Activated CD4-positive, alpha-beta T cell treated with anti-CD3 and anti-CD28 coated beads, Interleukin-2, amount 10 ng/mL, durations not matched to agents 24 days and 14 days (primary cell): ENCODE measurements around the gene CUX1. TPM values are rescaled to one million over a fixed set of nuclear protein-coding genes. Genes with fewer than 3 reads are reported as not detected.
"Not testable (repeated sequence)": the region's sequence is repeated elsewhere in the genome, so short reads cannot be mapped to it uniquely, and the experiment has no call there.

Experiments
- DNase-seq: peaks from one replicate; pipeline ENCODE4 v3.0.0; 2022
- H3K27ac Mint-ChIP-seq: one replicate; pipeline ENCODE4 v1.8.0; 2022; ENCODE audit warnings: mild to moderate bottlenecking, mixed read lengths
- H3K27me3 Mint-ChIP-seq: one replicate; pipeline ENCODE4 v1.8.0; 2022; ENCODE audit warnings: mixed read lengths
- H3K36me3 Mint-ChIP-seq: one replicate; pipeline ENCODE4 v1.8.0; 2022; ENCODE audit warnings: low read depth, mild to moderate bottlenecking, mixed read lengths
- H3K4me1 Mint-ChIP-seq: one replicate; pipeline ENCODE4 v1.8.0; 2021; ENCODE audit warnings: mixed read lengths
- H3K4me3 Mint-ChIP-seq: one replicate; pipeline ENCODE4 v1.8.0; 2022; ENCODE audit warnings: mild to moderate bottlenecking, moderate library complexity, mixed read lengths
- H3K9me3 Mint-ChIP-seq: one replicate; pipeline ENCODE4 v1.8.0; 2021; ENCODE audit warnings: mixed read lengths
- intact Hi-C: fragments of 100-400 bp; cut with micrococcal nuclease; formaldehyde crosslinking; loops from one replicate; pipeline ENCODE4 v1.15.1; 2023
- total RNA-seq: library from RNA; stranded (reverse); gene quantifications from 2 replicates; pipeline ENCODE4 v1.2.3, GENCODE V29; 2022

CUX1 gene
- total RNA-seq, 1 donor from 2014 or later, result 31.5 TPM

DNA sequence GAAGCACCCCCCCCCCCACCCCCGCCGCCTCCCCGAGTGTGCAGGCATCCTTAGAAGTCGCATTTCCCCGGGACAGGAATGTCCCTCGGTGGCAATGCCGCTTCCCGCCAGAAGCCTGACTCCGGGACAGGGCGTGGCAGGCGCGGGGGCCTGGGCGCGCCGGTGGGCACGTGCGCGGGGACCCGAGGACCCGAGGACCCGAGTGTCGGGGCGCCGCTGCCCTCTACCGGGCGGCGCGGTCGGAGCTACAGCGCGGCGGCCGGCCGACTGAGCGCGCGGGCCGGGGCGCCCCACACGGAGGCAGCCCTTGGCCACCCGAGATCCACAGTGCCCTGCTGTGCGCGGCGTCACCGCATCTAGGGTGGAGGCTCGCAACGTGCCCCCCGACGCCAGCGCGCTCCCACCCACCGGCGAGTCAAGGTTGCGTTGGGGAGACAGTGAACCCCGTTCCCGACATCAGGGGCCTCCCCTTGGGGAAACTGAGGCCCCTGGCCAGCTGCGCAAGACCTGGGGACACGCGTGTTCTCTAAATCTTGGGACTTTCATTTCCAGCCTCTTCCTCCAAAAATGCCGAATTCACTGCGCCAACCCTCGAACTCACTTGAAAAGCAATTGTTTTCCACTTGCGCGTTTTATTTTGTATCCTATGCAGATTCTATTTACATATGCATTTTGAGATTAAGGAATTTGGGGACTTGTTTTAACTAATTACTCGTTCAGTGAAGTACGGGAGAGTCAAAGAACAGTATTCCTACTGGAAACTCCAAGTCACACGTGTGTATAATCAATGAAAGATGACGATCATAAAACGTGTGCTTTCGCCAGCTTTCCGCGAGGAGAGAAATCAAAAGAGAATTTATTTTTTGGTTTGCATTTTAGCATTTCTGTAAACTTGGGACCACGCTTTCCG is 3.1 kb upstream of the CUX1 start:
- peak overlapping the region; percentile 85 for H3K4me3 Mint-ChIP-seq
- intact Hi-C loops, result loop anchor here (1.0 to 10.0 kb wide), 4 partner anchors 60 to 490 kb away; partner anchors contain the start of genes IFT22 and SH2B2
- H3K27me3 Mint-ChIP-seq, result peaks cover 32% of the 10 kb centered on the region
- peak; percentile 87 for DNase-seq
- peaks cover 15% of the 10 kb centered on the region for H3K4me1 Mint-ChIP-seq
- peak overlapping the region; percentile 76 for H3K27ac Mint-ChIP-seq
- no peaks in the 10 kb centered on the region for H3K9me3 Mint-ChIP-seq
- no peaks in the 10 kb centered on the region for H3K36me3 Mint-ChIP-seq

DNA sequence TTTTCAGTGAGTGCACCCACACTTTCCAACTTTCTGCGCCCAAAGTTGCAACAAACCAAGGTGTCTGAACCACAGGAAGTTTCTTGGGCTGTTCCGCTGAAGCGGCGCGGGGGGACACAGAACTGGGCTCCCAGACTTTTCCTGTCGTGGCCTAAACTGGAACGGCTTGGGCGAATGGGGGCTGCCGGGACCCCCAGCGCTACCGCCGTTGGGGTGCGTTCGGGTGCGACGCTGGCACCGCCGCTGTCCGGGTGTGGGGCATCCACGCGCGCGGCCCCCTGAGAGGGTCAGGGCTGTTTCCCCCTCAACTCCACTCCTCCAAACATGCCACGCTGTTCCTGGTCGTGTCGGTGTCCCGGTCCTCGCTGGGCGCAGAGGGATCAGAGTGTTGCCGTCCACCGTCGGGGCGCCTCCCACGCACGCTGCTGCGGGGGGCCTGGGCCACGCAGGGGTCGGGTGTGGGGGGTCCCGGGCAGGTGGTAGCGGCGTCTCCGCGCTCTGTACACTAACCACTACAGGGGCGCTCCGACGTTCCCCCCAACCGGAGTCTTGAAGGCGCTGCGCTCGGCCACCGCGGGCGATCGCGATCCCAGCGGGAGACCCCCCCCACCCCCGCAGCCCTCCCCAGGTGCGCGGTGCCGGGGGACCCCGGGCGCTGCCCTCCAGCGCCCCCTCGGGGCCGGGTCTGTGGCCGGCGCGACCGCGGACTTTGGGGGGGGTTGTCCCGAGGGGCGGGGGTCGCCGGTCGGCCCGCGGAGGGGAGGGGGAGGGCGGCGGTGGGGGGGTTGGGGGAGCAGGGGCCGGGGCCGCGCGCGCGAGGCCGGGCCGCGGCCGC is 2.2 kb upstream of the CUX1 start:
- peak; percentile 88 for DNase-seq
- Mint-ChIP-seq H3K4me3 (peak overlapping the region; percentile 85), H3K27ac (peak overlapping the region; percentile 76), H3K9me3 (no peaks in the 10 kb centered on the region), H3K4me1 (peaks cover 17% of the 10 kb centered on the region), H3K36me3 (peaks cover 2% of the 10 kb centered on the region), H3K27me3 (peaks cover 39% of the 10 kb centered on the region)
- intact Hi-C loops, result loop anchor here (1.0 to 10.0 kb wide), 6 partner anchors 41 to 490 kb away; partner anchors contain the start of genes IFT22 and SH2B2

DNA sequence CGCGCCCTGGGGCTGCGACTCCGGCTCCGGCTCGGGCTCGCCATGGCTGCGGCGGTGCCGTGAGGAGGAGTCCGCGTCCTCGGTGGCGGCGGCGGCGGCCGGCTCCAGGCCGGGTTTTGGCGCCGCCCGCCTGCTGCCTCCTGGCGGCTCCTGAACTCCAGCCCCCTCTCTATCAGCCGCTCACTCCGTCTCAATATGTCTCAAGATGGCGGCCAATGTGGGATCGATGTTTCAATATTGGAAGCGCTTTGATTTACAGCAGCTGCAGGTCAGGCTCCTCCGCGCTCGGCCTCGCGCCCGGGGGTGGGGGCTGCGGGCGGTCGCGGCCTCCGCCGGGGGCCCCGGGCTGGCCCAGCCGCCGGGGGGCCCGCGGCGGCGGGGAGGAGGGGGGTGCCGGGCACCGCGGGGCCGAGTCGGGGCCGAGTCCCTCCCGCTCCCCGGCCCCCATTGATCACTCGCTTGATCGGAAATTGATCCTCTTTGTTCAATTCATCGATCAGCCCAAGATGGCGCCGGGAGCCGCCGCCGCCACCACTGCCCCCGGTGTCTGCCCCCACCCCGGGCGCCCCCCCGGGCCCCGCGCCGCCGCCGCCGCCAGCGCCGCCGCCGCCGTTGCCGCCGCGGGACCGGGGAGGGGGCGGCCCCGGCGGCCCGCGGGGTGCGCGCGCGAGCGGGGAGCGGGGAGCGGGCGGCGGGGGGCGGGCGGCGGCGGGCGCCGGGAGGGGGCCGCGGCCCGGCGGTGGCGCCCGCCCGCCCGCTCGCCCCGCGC is 1.4 kb upstream of the CUX1 start:
- H3K9me3 Mint-ChIP-seq, result no peaks in the 10 kb centered on the region
- H3K4me3 Mint-ChIP-seq, result peak overlapping the region; percentile 82
- peak; percentile 91 for DNase-seq
- peaks cover 2% of the 10 kb centered on the region for H3K36me3 Mint-ChIP-seq
- peaks cover 38% of the 10 kb centered on the region for H3K27me3 Mint-ChIP-seq
- peaks cover 17% of the 10 kb centered on the region for H3K4me1 Mint-ChIP-seq
- peak overlapping the region; percentile 78 for H3K27ac Mint-ChIP-seq
- intact Hi-C loops, result loop anchor here (1.0 to 10.0 kb wide), 5 partner anchors 40 to 491 kb away; partner anchors contain the start of genes IFT22 and SH2B2

DNA sequence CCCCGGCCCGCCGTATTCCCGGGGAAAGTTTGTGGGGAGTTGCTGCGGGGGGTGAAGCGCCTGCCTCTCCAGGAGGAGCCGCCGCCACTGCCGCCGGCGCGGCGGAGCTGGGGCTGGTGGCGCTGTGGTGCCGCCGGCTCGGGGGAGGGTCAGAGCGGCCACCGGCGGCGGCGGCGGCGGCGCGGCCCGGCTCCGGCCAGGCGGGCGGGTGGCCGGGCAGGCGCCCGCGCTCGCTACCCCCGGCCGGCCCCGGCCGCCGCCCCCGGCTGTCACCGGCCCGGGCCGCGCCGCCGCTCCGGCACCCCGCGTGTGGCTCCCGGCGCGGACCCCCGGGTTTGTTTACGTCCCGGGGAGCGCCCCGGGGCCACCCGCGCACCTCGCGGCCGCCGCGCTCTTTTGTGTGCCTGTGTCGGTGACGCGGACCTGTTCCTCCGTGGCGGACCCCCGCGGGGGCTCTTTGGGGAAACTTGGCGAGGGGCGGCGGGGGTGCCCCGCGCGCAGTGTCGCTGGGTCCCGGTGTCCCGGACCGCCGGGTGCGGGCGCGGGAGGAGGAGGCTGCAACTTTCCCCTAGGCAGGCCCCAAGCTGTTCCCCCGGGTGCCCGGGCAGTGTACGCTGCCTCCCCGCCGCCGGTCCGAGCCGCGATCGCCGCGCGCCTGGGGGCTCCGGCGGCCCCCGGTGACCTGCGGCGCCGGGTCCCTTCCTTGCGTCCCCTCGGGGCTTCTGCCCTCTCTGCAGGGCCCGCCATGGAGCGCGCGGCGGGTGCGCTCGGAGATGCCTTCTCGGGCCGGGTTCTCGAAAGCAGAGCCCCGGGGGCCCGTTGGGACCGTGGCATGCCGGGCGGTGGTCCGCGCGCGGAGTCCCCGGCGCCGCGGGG is 593 bp upstream of the CUX1 start:
- peak; percentile 77 for DNase-seq
- intact Hi-C loops, result loop anchor here (10.0 kb wide), 2 partner anchors 468 to 492 kb away; partner anchors contain the start of genes IFT22 and SH2B2
- H3K4me3 Mint-ChIP-seq, result no peak overlapping the region

DNA sequence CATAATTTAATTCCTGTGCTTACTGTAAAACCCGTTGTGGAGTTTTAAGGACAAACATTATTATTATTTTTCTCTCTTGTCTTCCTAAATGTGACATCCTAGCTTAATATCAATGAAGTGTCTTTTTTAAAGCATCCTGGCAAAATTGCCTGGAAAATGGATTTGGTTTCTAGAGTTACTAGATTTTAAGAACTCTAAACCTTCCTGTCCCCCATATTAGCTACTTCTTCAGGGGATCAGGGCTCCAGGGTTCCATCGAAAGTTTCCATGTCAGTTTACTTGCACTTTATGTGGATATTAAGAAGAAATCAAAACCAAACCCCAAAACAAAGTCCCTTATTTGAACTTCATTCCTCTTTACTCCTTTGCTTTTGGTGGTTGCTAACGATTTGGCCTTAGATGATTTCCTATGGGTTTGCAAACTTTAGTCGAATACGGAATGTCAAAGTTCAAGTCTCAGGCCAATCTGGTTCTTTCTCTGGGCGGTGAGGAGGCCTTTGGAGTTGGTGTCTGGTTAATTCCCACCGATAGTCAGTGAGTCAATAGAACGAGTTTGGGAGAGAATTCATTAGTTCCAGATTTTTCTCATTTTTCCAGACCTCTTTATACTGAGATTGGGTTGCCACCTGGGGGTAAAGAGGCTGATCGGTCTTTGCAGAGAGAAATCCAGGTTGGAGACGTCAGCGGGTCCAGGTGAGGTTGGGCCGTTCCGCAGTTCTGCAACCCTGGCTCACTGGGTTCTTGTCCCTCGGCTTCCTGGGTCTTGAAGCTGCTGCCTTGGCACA is 1.1 kb downstream of the CUX1 start:
- Mint-ChIP-seq H3K36me3 (peaks cover 2% of the 10 kb centered on the region), H3K9me3 (no peaks in the 10 kb centered on the region), H3K4me3 (peak overlapping the region; percentile 73), H3K4me1 (peaks cover 17% of the 10 kb centered on the region), H3K27ac (no peak overlapping the region), H3K27me3 (peaks cover 24% of the 10 kb centered on the region)
- no peak for DNase-seq
- intact Hi-C loops, result loop anchor here (10.0 kb wide), 2 partner anchors 466 to 494 kb away; partner anchors contain the start of genes IFT22 and SH2B2

More for the DNA sequence above, 593 bp upstream of the CUX1 start:
- no peaks in the 10 kb centered on the region for H3K9me3 Mint-ChIP-seq
- H3K27me3 Mint-ChIP-seq, result peaks cover 35% of the 10 kb centered on the region
- no peak overlapping the region for H3K27ac Mint-ChIP-seq
- peaks cover 17% of the 10 kb centered on the region for H3K4me1 Mint-ChIP-seq
- H3K36me3 Mint-ChIP-seq, result peaks cover 2% of the 10 kb centered on the region

DNA sequence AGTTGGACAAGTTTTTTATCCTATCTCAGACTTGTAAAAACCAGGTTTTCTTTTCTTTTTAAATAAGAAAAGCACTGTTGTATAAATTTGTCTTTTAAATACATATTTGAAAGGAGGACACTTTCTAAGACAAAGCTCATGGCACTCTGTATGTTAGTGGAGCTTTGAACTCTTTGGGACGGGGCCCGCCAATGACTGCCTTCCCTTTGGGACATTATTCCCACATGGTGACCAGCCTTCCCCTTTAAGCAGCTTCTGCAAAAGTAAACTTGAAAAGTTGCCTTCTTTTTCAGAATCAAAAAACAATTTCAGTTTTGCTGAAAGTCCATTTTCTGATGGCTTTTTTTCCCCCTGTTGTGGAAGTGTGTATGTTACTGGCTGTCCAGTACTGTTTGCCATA is 1.8 kb downstream of the CUX1 start:
- Mint-ChIP-seq H3K27ac (no peak overlapping the region), H3K36me3 (peaks cover 2% of the 10 kb centered on the region), H3K9me3 (no peaks in the 10 kb centered on the region), H3K4me1 (peaks cover 13% of the 10 kb centered on the region), H3K27me3 (peaks cover 20% of the 10 kb centered on the region), H3K4me3 (no peak overlapping the region)
- intact Hi-C loops, result loop anchor here (10.0 kb wide), 2 partner anchors 466 to 494 kb away; partner anchors contain the start of genes IFT22 and SH2B2
- no peak for DNase-seq

DNA sequence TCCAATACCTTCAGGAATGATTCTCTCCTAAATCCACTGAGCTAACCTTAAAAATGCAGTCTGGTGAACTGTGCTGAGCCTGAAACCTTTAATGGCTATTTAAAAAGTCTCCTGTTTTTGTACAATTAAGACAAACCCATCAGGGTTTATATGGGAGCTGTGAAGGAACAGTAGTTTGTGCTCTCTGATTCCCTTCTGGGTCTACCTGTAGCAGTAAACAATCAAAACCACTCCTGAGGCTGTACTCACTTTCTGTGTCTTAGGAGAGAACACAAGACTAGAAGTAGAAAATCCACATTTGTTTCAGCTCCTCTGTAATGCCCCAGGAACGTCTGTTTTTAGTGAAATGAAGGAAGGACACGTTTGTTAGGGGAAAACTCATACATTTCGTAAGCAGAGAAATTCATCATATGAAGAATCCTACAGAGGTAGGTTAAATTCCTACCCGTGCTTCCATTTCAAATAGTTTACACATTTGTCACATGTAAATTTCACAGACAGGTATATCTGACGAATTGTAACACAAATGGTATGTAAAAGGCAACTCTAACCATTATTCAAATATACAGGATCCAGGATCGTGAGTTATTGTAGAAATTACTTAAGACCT is 2.6 kb downstream of the CUX1 start:
- peaks cover 20% of the 10 kb centered on the region for H3K27me3 Mint-ChIP-seq
- no peak for DNase-seq
- H3K9me3 Mint-ChIP-seq, result no peaks in the 10 kb centered on the region
- H3K27ac Mint-ChIP-seq, result no peak overlapping the region
- H3K4me1 Mint-ChIP-seq, result peaks cover 9% of the 10 kb centered on the region
- intact Hi-C loops, result loop anchor here (10.0 kb wide), 2 partner anchors 465 to 495 kb away; partner anchors contain the start of genes IFT22 and SH2B2
- H3K4me3 Mint-ChIP-seq, result no peak overlapping the region
- peaks cover 2% of the 10 kb centered on the region for H3K36me3 Mint-ChIP-seq

DNA sequence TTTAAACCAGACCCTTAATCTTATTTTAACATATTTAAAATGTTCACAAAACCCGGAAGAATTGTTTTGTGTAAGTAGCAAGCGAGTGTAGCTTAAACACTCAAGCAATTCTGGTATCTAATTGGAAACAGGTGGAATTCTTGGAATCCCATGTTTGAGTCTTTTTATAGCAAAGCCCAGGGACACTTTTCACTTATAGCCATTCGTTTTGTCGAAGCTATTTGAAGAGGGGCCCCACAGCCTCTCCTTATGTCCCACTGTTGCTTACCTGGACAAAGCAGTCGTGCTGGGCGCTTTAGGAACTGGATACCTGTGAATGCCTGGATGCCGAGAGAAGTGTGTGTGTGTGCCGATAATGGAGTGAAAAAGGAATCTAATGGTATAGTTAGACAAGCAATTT is 3.3 kb downstream of the CUX1 start:
- no peak overlapping the region for H3K27ac Mint-ChIP-seq
- intact Hi-C loops, result no loop called here
- H3K36me3 Mint-ChIP-seq, result peaks cover 2% of the 10 kb centered on the region
- no peaks in the 10 kb centered on the region for H3K9me3 Mint-ChIP-seq
- peaks cover 9% of the 10 kb centered on the region for H3K4me1 Mint-ChIP-seq
- H3K4me3 Mint-ChIP-seq, result no peak overlapping the region
- H3K27me3 Mint-ChIP-seq, result peaks cover 20% of the 10 kb centered on the region
- DNase-seq, result no peak

DNA sequence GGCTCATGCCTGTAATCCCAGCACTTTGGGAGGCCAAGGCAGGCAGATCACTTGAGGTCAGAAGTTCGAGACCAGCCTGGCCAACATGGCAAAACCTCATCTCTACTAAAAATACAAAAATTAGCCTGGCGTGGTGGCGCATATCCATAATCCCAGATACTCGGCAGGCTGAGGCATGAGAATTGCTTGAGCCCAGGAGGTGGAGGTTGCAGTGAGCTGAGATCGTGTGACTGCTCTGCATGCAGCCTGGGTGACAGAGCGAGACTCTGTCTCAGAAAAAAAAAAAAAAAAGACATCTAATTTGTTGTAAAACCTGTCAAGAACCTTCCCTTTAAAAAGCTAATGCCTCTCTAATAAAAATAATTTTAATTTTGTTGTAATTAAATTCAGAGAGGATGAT is 5.2 kb downstream of the CUX1 start:
- H3K9me3 Mint-ChIP-seq, DNase-seq, H3K27ac Mint-ChIP-seq, H3K36me3 Mint-ChIP-seq, intact Hi-C loops, H3K4me3 Mint-ChIP-seq: not testable (repeated sequence)
- Mint-ChIP-seq H3K4me1 (peaks cover 10% of the 10 kb centered on the region), H3K27me3 (peaks cover 17% of the 10 kb centered on the region)

DNA sequence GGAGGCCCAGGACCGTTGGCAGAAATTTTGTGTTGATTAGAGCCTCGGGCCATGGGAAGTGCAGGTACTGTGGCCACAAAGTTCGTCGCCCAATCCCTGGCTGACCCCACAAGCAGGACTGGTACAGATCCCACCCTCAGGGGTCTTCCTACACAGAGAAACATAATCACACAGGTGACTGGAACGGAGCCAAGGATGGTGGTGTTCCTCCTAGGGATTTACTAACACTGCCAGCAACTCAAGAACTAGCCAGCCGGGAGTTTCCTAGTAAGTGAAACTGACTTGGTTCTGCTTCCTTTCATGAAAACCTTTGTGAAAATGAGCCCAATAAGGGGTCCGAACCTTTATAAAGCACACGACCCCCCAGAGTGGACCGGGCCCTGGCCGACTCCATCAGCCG is 5.7 kb downstream of the CUX1 start:
- Mint-ChIP-seq H3K4me1 (peaks cover 9% of the 10 kb centered on the region), H3K9me3 (no peaks in the 10 kb centered on the region), H3K27me3 (peaks cover 13% of the 10 kb centered on the region), H3K36me3 (peaks cover 4% of the 10 kb centered on the region), H3K27ac (no peak overlapping the region), H3K4me3 (no peak overlapping the region)
- no peak for DNase-seq
- intact Hi-C loops, result no loop called here

DNA sequence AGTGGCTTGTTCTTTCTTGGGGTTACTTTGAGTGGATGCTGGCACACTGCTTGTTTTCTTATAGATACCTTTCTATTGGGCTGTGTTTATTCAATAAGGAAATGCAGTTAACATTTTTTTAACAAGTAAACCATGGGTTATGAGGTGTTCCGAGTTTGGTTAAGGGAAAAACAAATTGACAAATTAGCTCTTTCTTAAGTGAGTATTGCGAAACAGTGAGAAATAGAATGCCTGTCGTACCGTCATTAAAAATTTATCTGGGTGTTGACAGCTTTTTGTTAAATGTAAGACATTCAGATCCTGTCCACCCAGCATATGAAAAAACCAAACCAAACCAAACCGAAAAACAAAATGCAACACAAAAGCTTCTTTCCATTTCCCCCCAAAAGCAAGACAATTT is 6.2 kb downstream of the CUX1 start:
- intact Hi-C loops, result no loop called here
- no peak for DNase-seq
- no peak overlapping the region for H3K4me3 Mint-ChIP-seq
- peaks cover 5% of the 10 kb centered on the region for H3K36me3 Mint-ChIP-seq
- H3K27me3 Mint-ChIP-seq, result peaks cover 9% of the 10 kb centered on the region
- H3K9me3 Mint-ChIP-seq, result no peaks in the 10 kb centered on the region
- H3K4me1 Mint-ChIP-seq, result peaks cover 6% of the 10 kb centered on the region
- no peak overlapping the region for H3K27ac Mint-ChIP-seq
